ENCODE results near the gene MGAT5. TPM values are rescaled to one million over a fixed set of nuclear protein-coding genes. Genes with fewer than 3 reads are reported as not detected.

MGAT5 gene
- total RNA-seq, 1 donor from 2014 or later = 98.7 TPM

DNA sequence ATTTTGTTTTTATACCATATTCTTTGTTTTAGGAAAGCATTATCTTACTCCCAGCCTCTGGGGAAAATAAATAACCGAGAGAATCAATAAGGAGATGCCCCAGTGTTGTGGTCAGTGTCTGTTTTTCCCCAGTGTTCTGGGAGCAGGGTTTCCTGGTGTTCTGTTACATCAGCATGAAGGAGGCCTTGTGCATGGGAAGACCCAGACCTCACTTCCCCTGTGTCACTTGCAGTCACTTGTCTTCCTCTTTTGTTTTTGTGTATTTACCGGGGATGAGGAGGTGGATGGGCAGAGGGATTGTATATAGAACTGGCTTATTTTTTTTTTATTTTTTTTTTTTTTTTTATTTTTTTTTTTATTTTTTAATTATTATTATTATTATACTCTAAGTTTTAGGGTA is 45.0 kb upstream of the MGAT5 start:
- DNase-seq = no peak
- intact Hi-C loops (cut with micrococcal nuclease) = loop anchor here (5.0 kb wide), 1 partner anchor 92 kb away; no protein-coding TSS in a partner anchor
- no peak overlapping the region for H3K4me3 ChIP-seq
- no peak for TF ChIP-seq CTCF (IDR thresholded peaks at IDR 0.05; ENCODE audit: borderline replicate concordance)
- no peaks in the 10 kb centered on the region for H3K27me3 ChIP-seq (ENCODE audit: low read depth)
- peak overlapping the region; percentile 64 for H3K27ac ChIP-seq (replicated peaks)
- H3K4me1 ChIP-seq = peaks cover 66% of the 10 kb centered on the region
- no peaks in the 10 kb centered on the region for H3K36me3 ChIP-seq
- H3K9me3 ChIP-seq (replicated peaks) = no peaks in the 10 kb centered on the region

DNA sequence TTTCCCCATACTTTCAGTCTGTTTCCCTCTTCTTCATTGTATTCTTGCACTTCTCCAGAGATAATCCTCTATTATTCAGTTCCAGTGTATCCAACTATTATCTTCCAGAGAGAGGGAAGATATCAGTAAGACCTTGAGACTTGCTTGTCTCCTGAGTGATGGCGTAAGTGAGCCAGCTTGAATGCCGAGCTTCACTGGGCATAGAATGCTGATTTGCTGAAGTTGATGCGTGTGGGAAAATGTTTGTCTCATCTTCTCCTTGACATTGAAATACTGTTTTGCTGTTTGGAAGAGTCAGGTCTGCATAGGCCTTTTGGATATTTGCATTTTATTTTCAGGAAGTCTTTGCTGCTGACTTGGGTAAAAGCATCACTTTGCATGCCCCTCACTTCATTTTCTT is 41.1 kb upstream of the MGAT5 start:
- H3K36me3 ChIP-seq = no peaks in the 10 kb centered on the region
- H3K4me1 ChIP-seq = peaks cover 52% of the 10 kb centered on the region
- intact Hi-C loops (cut with micrococcal nuclease) = no loop called here
- H3K9me3 ChIP-seq (replicated peaks) = peaks cover 3% of the 10 kb centered on the region
- no peak for TF ChIP-seq CTCF (IDR thresholded peaks at IDR 0.05; ENCODE audit: borderline replicate concordance)
- H3K27me3 ChIP-seq (ENCODE audit: low read depth) = no peaks in the 10 kb centered on the region
- peak overlapping the region; percentile 45 for H3K27ac ChIP-seq (replicated peaks)
- no peak for DNase-seq
- H3K4me3 ChIP-seq = no peak overlapping the region

DNA sequence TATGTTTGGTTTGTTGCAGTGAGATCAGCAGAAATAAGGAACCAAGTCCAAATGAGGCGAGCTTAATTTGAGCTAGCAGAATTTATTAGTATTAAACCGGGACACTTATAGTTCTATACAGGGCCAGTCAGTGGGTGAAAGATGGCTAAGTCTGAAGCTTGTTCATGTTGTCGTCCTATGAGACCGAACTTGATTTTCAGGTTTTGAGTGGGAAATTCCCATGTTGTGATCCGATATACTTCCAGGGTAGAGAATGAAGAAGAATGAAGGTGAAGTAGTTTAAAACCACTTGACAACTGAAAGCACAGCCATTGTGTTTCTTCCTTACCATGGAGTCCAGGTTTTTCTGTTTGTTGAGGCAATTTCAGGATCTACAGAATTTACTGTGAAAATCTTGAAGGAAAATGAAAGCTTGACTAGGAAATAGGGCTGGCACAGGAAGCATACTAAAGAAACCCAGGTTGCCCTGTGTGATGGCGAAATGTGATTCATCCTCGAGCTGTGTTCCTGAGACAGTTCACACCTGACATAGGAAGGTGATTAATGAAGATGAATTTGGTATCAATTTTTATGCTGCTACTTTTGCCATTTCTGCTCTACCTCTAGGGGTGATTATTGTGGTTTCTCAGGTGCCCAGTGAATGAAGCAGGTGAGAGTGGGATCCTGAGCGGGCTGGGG is 37.6 kb upstream of the MGAT5 start:
- peaks cover 3% of the 10 kb centered on the region for H3K9me3 ChIP-seq (replicated peaks)
- no peak for TF ChIP-seq CTCF (IDR thresholded peaks at IDR 0.05; ENCODE audit: borderline replicate concordance)
- H3K4me3 ChIP-seq = no peak overlapping the region
- H3K4me1 ChIP-seq = peaks cover 76% of the 10 kb centered on the region
- no peaks in the 10 kb centered on the region for H3K27me3 ChIP-seq (ENCODE audit: low read depth)
- no peaks in the 10 kb centered on the region for H3K36me3 ChIP-seq
- no peak for DNase-seq
- intact Hi-C loops (cut with micrococcal nuclease) = no loop called here
- no peak overlapping the region for H3K27ac ChIP-seq (replicated peaks)

- Histone ChIP-seq H3K27me3 (ENCODE audit: low read depth) (no peaks in the 10 kb centered on the region), H3K4me3 (no peak overlapping the region), H3K36me3 (no peaks in the 10 kb centered on the region), H3K4me1 (peaks cover 86% of the 10 kb centered on the region), H3K27ac (replicated peaks) (peak overlapping the region; percentile 20), H3K9me3 (replicated peaks) (peaks cover 3% of the 10 kb centered on the region)
- intact Hi-C loops (cut with micrococcal nuclease) = no loop called here
- TF ChIP-seq CTCF (IDR thresholded peaks at IDR 0.05; ENCODE audit: borderline replicate concordance) = no peak
- no peak for DNase-seq
Observed at GRCh38 chr2:134217351-134217750, 36.5 kb upstream of the MGAT5 start.

GRCh38 chr2:134217924-134218323 is 35.9 kb upstream of the MGAT5 start:
- DNase-seq = no peak
- no peaks in the 10 kb centered on the region for H3K36me3 ChIP-seq
- no peaks in the 10 kb centered on the region for H3K27me3 ChIP-seq (ENCODE audit: low read depth)
- no peak for TF ChIP-seq CTCF (IDR thresholded peaks at IDR 0.05; ENCODE audit: borderline replicate concordance)
- peak overlapping the region; percentile 20 for H3K27ac ChIP-seq (replicated peaks)
- H3K9me3 ChIP-seq (replicated peaks) = peaks cover 3% of the 10 kb centered on the region
- H3K4me3 ChIP-seq = no peak overlapping the region
- peaks cover 86% of the 10 kb centered on the region for H3K4me1 ChIP-seq
- intact Hi-C loops (cut with micrococcal nuclease) = no loop called here

Measured in left ventricle myocardium inferior (tissue), 1 donor.